MM.1S (cell line): Measurements from ENCODE around the gene CHRM2.

Source experiments
- DNase-seq: peaks from one replicate; pipeline ENCODE4 v3.0.0-alpha.2; 2015
- H2AFZ ChIP-seq: fragments of 300-600 bp; sonication (generic); 2 replicates; pipeline ENCODE4 v1.6.0; 2016; ENCODE audit warnings: antibody characterized with exemption, low read length
- H3F3A ChIP-seq: fragments of 300-600 bp; sonication (generic); 2 replicates; pipeline ENCODE4 v1.6.1; 2016; ENCODE audit warnings: mild to moderate bottlenecking, antibody characterized with exemption, low read length, moderate library complexity, mixed read lengths; ENCODE audit not compliant: insufficient read depth
- H3K27ac ChIP-seq: fragments of 300-600 bp; sonication (generic); 2 replicates; pipeline ENCODE4 v1.5.1; 2016; ENCODE audit warnings: mild to moderate bottlenecking, low read length
- H3K27me3 ChIP-seq: fragments of 300-600 bp; sonication (generic); replicated peaks from 2 replicates; pipeline ENCODE4 v1.6.0; 2016; ENCODE audit warnings: low read length; ENCODE audit not compliant: insufficient read depth
- H3K36me3 ChIP-seq: fragments of 300-600 bp; sonication (generic); replicated peaks from 2 replicates; pipeline ENCODE4 v1.6.1; 2016; ENCODE audit warnings: mild to moderate bottlenecking, low read length, mixed read lengths; ENCODE audit not compliant: insufficient read depth
- H3K4me1 ChIP-seq: fragments of 300-600 bp; sonication (generic); 2 replicates; pipeline ENCODE4 v1.6.1; 2016; ENCODE audit warnings: low read length, mixed read lengths
- H3K4me2 ChIP-seq: fragments of 300-600 bp; sonication (generic); 2 replicates; pipeline ENCODE4 v1.6.0; 2016; ENCODE audit warnings: low read depth, low read length
- H3K4me3 ChIP-seq: fragments of 300-600 bp; sonication (generic); 2 replicates; pipeline ENCODE4 v1.5.1; 2016; ENCODE audit warnings: low read length, mixed read lengths
- H3K79me2 ChIP-seq: fragments of 300-600 bp; sonication (generic); 2 replicates; pipeline ENCODE4 v1.6.1; 2016; ENCODE audit warnings: mixed run types, low read length, mixed read lengths
- H3K9ac ChIP-seq: fragments of 300-600 bp; sonication (generic); 2 replicates; pipeline ENCODE4 v1.6.1; 2016; ENCODE audit warnings: low read length, mixed read lengths
- H3K9me2 ChIP-seq: fragments of 300-600 bp; sonication (generic); replicated peaks from 2 replicates; pipeline ENCODE4 v1.6.1; 2016; ENCODE audit warnings: mild to moderate bottlenecking, low read length, mixed read lengths; ENCODE audit not compliant: insufficient read depth
- H3K9me3 ChIP-seq: fragments of 300-600 bp; sonication (generic); replicated peaks from 2 replicates; pipeline ENCODE4 v1.6.1; 2016; ENCODE audit warnings: mild to moderate bottlenecking, low read length, mixed read lengths; ENCODE audit not compliant: insufficient read depth
- H4K20me1 ChIP-seq: fragments of 300-600 bp; sonication (generic); 2 replicates; pipeline ENCODE4 v1.6.1; 2016; ENCODE audit warnings: mild to moderate bottlenecking, low read length, moderate library complexity, mixed read lengths; ENCODE audit not compliant: insufficient read depth
- EZH2 ChIP-seq: fragments of 300-600 bp; sonication (generic); optimal IDR thresholded peaks from 2 replicates; pipeline ENCODE3; 2017; ENCODE audit warnings: low read depth, mild to moderate bottlenecking, antibody characterized with exemption, low read length, mixed read lengths
- EZH2phosphoT487 ChIP-seq: fragments of 300-600 bp; sonication (generic); IDR thresholded peaks from 2 replicates; pipeline ENCODE4 v1.6.1; 2018; ENCODE audit warnings: antibody characterized with exemption, low read length
- TF ChIP-seq, protein P1 (sequence below): fragments of 300-600 bp; sonication (generic); IDR thresholded peaks from 2 replicates; pipeline ENCODE4 v1.5.1; 2016; ENCODE audit warnings: antibody characterized with exemption, low read length, mixed read lengths

The CHRM2 gene

DNA sequence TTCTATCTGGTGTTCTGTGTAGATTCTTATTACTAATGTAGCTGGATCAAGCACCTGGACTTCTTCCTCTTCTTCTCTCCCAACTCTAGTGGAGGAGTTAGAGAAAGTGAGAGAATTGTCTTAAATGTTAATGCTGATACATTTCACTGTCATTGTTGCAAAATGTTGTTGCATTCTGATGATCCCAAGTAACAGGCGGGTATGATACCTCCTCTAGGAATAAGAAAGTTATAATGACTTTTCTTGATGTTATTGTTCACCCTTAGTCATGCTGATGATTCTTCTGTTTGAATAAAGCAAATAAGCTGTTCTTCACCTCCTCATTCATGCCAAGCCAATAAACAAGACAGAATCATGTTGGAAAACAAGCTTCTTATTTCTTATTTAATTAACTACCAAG, 9.1 kb downstream of the CHRM2 start:
- no peak for TF ChIP-seq EZH2phosphoT487
- TF ChIP-seq, protein P1, sequence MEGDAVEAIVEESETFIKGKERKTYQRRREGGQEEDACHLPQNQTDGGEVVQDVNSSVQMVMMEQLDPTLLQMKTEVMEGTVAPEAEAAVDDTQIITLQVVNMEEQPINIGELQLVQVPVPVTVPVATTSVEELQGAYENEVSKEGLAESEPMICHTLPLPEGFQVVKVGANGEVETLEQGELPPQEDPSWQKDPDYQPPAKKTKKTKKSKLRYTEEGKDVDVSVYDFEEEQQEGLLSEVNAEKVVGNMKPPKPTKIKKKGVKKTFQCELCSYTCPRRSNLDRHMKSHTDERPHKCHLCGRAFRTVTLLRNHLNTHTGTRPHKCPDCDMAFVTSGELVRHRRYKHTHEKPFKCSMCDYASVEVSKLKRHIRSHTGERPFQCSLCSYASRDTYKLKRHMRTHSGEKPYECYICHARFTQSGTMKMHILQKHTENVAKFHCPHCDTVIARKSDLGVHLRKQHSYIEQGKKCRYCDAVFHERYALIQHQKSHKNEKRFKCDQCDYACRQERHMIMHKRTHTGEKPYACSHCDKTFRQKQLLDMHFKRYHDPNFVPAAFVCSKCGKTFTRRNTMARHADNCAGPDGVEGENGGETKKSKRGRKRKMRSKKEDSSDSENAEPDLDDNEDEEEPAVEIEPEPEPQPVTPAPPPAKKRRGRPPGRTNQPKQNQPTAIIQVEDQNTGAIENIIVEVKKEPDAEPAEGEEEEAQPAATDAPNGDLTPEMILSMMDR, result no peak
- no peak for TF ChIP-seq EZH2
- H3K9me3 ChIP-seq, result no peaks in the 10 kb centered on the region
- H3K9ac ChIP-seq, result no peak overlapping the region
- no peaks in the 10 kb centered on the region for H3K9me2 ChIP-seq
- H3F3A ChIP-seq, result no peaks in the 10 kb centered on the region
- H3K79me2 ChIP-seq, result no peaks in the 10 kb centered on the region
- no peaks in the 10 kb centered on the region for H3K27me3 ChIP-seq
- H3K4me1 ChIP-seq, result no peaks in the 10 kb centered on the region
- no peak overlapping the region for H3K4me3 ChIP-seq
- H3K27ac ChIP-seq, result no peak overlapping the region
- DNase-seq, result no peak
- H2AFZ ChIP-seq, result no peak overlapping the region
- no peak overlapping the region for H3K4me2 ChIP-seq
- H4K20me1 ChIP-seq, result no peaks in the 10 kb centered on the region
- H3K36me3 ChIP-seq, result no peaks in the 10 kb centered on the region

DNA sequence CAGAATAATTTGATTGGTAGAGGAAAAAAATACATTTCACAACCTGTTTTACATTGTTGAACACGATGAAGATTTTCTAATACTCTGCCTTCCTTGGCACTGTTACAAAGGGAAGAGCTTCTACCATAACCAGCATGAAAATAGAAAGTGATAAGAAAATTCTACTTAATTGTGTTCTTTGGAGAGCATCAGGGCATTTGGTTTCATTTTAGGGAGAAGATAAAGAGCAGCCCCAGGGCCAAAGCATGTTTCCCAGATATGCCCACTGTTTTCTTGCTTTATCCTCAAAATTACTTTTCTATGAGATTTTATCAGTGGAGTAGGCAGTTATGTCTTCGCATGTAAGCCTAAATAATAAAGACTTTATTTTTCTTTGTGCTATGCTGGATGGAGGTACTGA, 9.5 kb downstream of the CHRM2 start:
- no peaks in the 10 kb centered on the region for H3F3A ChIP-seq
- H3K9me3 ChIP-seq, result no peaks in the 10 kb centered on the region
- no peak overlapping the region for H3K9ac ChIP-seq
- H3K4me3 ChIP-seq, result no peak overlapping the region
- DNase-seq, result no peak
- no peaks in the 10 kb centered on the region for H3K79me2 ChIP-seq
- H3K36me3 ChIP-seq, result no peaks in the 10 kb centered on the region
- H2AFZ ChIP-seq, result no peak overlapping the region
- H3K27me3 ChIP-seq, result no peaks in the 10 kb centered on the region
- H3K4me2 ChIP-seq, result no peak overlapping the region
- TF ChIP-seq EZH2phosphoT487 (no peak), EZH2 (no peak)
- TF ChIP-seq, protein P1, result no peak
- H3K9me2 ChIP-seq, result no peaks in the 10 kb centered on the region
- no peaks in the 10 kb centered on the region for H3K4me1 ChIP-seq
- H3K27ac ChIP-seq, result no peak overlapping the region
- H4K20me1 ChIP-seq, result no peaks in the 10 kb centered on the region

DNA sequence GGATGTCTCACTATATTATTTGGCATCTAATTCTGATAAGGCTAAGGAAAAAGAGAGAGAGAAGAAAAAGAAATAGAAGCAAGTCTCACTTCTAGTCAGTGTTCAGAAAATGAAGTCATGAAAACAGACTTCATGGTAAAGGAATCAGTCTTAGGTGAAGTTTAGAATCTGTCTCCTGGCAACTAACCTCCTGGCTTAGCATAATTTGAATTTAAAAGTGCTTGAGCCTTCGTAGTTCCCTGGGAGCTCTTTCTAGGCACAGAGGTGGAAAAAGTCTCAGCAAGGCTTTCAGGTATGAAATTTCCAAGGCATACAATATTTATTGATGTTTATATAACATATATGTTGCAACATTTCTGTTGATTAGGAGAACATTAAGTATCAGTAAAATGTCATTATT, 10.4 kb downstream of the CHRM2 start:
- no peaks in the 10 kb centered on the region for H3K9me3 ChIP-seq
- no peak overlapping the region for H3K4me3 ChIP-seq
- no peaks in the 10 kb centered on the region for H3K27me3 ChIP-seq
- DNase-seq, result no peak
- H3F3A ChIP-seq, result no peaks in the 10 kb centered on the region
- no peak overlapping the region for H2AFZ ChIP-seq
- no peaks in the 10 kb centered on the region for H3K36me3 ChIP-seq
- H3K79me2 ChIP-seq, result no peaks in the 10 kb centered on the region
- no peaks in the 10 kb centered on the region for H3K9me2 ChIP-seq
- no peak overlapping the region for H3K4me2 ChIP-seq
- no peak overlapping the region for H3K9ac ChIP-seq
- H3K27ac ChIP-seq, result no peak overlapping the region
- no peaks in the 10 kb centered on the region for H4K20me1 ChIP-seq
- TF ChIP-seq, protein P1, result no peak
- TF ChIP-seq EZH2phosphoT487, result no peak
- no peak for TF ChIP-seq EZH2
- H3K4me1 ChIP-seq, result no peaks in the 10 kb centered on the region

DNA sequence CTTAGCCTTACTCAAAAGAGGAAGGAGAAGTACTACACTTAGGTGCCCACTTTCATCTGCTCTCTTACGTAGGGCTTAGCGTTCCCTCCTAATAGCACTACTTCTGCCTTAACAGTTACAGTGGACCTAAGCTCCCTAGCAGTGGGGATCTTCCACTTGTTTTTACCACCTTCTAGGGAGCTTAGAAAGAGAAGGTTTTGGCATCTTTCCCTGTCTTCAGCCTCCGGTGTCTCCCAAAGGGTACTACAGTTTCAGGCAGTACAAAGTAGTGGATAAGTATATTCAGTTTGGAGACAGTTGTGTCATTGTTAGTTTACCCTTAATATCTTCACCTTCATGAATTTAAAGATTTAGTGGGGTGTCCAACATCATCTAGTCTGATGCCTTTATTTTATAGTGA, 14.6 kb downstream of the CHRM2 start:
- H3K27ac ChIP-seq, result no peak overlapping the region
- no peak overlapping the region for H2AFZ ChIP-seq
- no peak overlapping the region for H3K4me3 ChIP-seq
- no peak overlapping the region for H3K9ac ChIP-seq
- DNase-seq, result no peak
- H3K4me1 ChIP-seq, result no peaks in the 10 kb centered on the region
- H3K79me2 ChIP-seq, result no peaks in the 10 kb centered on the region
- H3K4me2 ChIP-seq, result no peak overlapping the region
- H3K9me3 ChIP-seq, result no peaks in the 10 kb centered on the region
- no peaks in the 10 kb centered on the region for H3K27me3 ChIP-seq
- no peaks in the 10 kb centered on the region for H3K9me2 ChIP-seq
- no peaks in the 10 kb centered on the region for H4K20me1 ChIP-seq
- H3F3A ChIP-seq, result no peaks in the 10 kb centered on the region
- no peaks in the 10 kb centered on the region for H3K36me3 ChIP-seq
- no peak for TF ChIP-seq EZH2
- TF ChIP-seq EZH2phosphoT487, result no peak
- TF ChIP-seq, protein P1, result no peak
